Neural crest cell (in vitro differentiated cells): ENCODE measurements around the gene OR8G1. TPM values are rescaled to one million over a fixed set of nuclear protein-coding genes. Genes with fewer than 3 reads are reported as not detected.

Experiments
- DNase-seq: peaks from one replicate; pipeline ENCODE4 v3.0.0; 2021; ENCODE audit warnings: low read depth, mixed read lengths, low spot score
- H3K27ac Mint-ChIP-seq: one replicate; pipeline ENCODE4 v1.8.0; 2021; ENCODE audit warnings: mild to moderate bottlenecking, mixed read lengths; ENCODE audit not compliant: unreplicated experiment
- H3K27me3 Mint-ChIP-seq: 2 replicates; pipeline ENCODE4 v1.8.0; 2021; ENCODE audit warnings: low read depth, mild to moderate bottlenecking, mixed read lengths
- H3K36me3 Mint-ChIP-seq: 2 replicates; pipeline ENCODE4 v1.8.0; 2021; ENCODE audit warnings: low read depth, mild to moderate bottlenecking, mixed read lengths
- H3K4me1 Mint-ChIP-seq: 2 replicates; pipeline ENCODE4 v1.8.0; 2021; ENCODE audit warnings: mixed read lengths
- H3K4me3 Mint-ChIP-seq: one replicate; pipeline ENCODE4 v1.8.0; 2021; ENCODE audit warnings: mild to moderate bottlenecking, mixed read lengths
- H3K9me3 Mint-ChIP-seq: 2 replicates; pipeline ENCODE4 v1.8.0; 2021; ENCODE audit warnings: mixed read lengths
- CTCF ChIP-seq: fragments of 200-600 bp; sonication (generic); conservative IDR thresholded peaks from 2 replicates; pipeline ENCODE4 v1.5.0; 2021; ENCODE audit warnings: antibody characterized with exemption, mild to moderate bottlenecking
- total RNA-seq: library from RNA; stranded (reverse); gene quantifications from 2 replicates; pipeline ENCODE4 v1.2.1, GENCODE V29; 2021

The OR8G1 gene
- total RNA-seq, 1 donor from 2014 or later = not detected

- Mint-ChIP-seq H3K27me3 (no peaks in the 10 kb centered on the region), H3K36me3 (no peaks in the 10 kb centered on the region), H3K4me1 (no peaks in the 10 kb centered on the region), H3K9me3 (peaks cover 5% of the 10 kb centered on the region), H3K4me3 (no peak overlapping the region), H3K27ac (no peak overlapping the region)
- DNase-seq = no peak
- TF ChIP-seq CTCF = no peak
Observed at GRCh38 chr11:124197999-124198398, 42.9 kb upstream of the OR8G1 start.

GRCh38 chr11:124198897-124199296 is 42.0 kb upstream of the OR8G1 start:
- no peak for TF ChIP-seq CTCF

GRCh38 chr11:124199702-124200101 is 41.2 kb upstream of the OR8G1 start:
- Mint-ChIP-seq H3K4me3 (no peak overlapping the region), H3K27ac (no peak overlapping the region), H3K4me1 (no peaks in the 10 kb centered on the region), H3K36me3 (no peaks in the 10 kb centered on the region), H3K27me3 (no peaks in the 10 kb centered on the region), H3K9me3 (peaks cover 5% of the 10 kb centered on the region)
- no peak for TF ChIP-seq CTCF
- no peak for DNase-seq

More at GRCh38 chr11:124198897-124199296, 42.0 kb upstream of the OR8G1 start:
- DNase-seq = no peak
- Mint-ChIP-seq H3K36me3 (no peaks in the 10 kb centered on the region), H3K27ac (no peak overlapping the region), H3K9me3 (peaks cover 5% of the 10 kb centered on the region), H3K4me1 (no peaks in the 10 kb centered on the region), H3K4me3 (no peak overlapping the region), H3K27me3 (no peaks in the 10 kb centered on the region)

- Mint-ChIP-seq H3K4me1 (no peaks in the 10 kb centered on the region), H3K27ac (no peak overlapping the region), H3K9me3 (peaks cover 5% of the 10 kb centered on the region), H3K27me3 (no peaks in the 10 kb centered on the region), H3K4me3 (no peak overlapping the region), H3K36me3 (no peaks in the 10 kb centered on the region)
- no peak for TF ChIP-seq CTCF
- no peak for DNase-seq
Observed at GRCh38 chr11:124200671-124201070, 40.2 kb upstream of the OR8G1 start.

- no peak for TF ChIP-seq CTCF
- H3K4me1 Mint-ChIP-seq = no peaks in the 10 kb centered on the region
- no peaks in the 10 kb centered on the region for H3K27me3 Mint-ChIP-seq
- DNase-seq = no peak
- H3K4me3 Mint-ChIP-seq = no peak overlapping the region
- peaks cover 5% of the 10 kb centered on the region for H3K9me3 Mint-ChIP-seq
- no peak overlapping the region for H3K27ac Mint-ChIP-seq
- no peaks in the 10 kb centered on the region for H3K36me3 Mint-ChIP-seq
Observed at GRCh38 chr11:124202951-124203350, 37.9 kb upstream of the OR8G1 start.

GRCh38 chr11:124204008-124204407 is 36.9 kb upstream of the OR8G1 start:
- no peaks in the 10 kb centered on the region for H3K27me3 Mint-ChIP-seq
- H3K9me3 Mint-ChIP-seq = peaks cover 3% of the 10 kb centered on the region
- H3K4me3 Mint-ChIP-seq = no peak overlapping the region
- no peaks in the 10 kb centered on the region for H3K4me1 Mint-ChIP-seq
- H3K27ac Mint-ChIP-seq = no peak overlapping the region
- no peak for DNase-seq
- no peaks in the 10 kb centered on the region for H3K36me3 Mint-ChIP-seq
- TF ChIP-seq CTCF = no peak
